Ishikawa (cell line): ENCODE results near the gene ATP2A3.

ENCODE experiments used
- CEBPB ChIP-seq: IDR thresholded peaks from 2 replicates; pipeline ENCODE4 v1.6.1; 2012
- ZBTB7A ChIP-seq: IDR thresholded peaks from 2 replicates; pipeline ENCODE4 v1.6.1; 2012; ENCODE audit warnings: low read depth
- TF ChIP-seq, protein P1 (sequence below): IDR thresholded peaks from 2 replicates; pipeline ENCODE4 v1.6.1; 2012; ENCODE audit warnings: low read depth, mild to moderate bottlenecking

DNA sequence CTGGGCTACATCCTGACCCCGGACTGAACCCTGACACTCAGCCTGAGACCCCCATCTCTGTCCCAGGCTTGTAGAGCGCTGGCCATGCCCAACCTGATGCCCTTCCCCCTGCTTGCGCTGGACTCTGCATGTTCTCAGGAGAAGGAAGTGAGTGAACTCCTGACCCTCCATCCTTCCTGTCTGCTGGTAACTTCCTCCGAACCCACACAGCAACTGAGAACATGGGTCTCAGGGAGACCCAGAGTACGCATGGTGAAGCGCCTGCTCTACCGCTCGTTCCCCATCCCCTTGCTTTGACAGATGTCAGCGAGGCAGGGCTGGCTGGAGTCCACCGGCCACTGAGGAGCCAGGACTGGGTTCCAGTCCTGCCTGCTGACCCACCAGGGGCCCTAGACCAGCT, 77.5 kb downstream of the ATP2A3 start:
- TF ChIP-seq, protein P1, sequence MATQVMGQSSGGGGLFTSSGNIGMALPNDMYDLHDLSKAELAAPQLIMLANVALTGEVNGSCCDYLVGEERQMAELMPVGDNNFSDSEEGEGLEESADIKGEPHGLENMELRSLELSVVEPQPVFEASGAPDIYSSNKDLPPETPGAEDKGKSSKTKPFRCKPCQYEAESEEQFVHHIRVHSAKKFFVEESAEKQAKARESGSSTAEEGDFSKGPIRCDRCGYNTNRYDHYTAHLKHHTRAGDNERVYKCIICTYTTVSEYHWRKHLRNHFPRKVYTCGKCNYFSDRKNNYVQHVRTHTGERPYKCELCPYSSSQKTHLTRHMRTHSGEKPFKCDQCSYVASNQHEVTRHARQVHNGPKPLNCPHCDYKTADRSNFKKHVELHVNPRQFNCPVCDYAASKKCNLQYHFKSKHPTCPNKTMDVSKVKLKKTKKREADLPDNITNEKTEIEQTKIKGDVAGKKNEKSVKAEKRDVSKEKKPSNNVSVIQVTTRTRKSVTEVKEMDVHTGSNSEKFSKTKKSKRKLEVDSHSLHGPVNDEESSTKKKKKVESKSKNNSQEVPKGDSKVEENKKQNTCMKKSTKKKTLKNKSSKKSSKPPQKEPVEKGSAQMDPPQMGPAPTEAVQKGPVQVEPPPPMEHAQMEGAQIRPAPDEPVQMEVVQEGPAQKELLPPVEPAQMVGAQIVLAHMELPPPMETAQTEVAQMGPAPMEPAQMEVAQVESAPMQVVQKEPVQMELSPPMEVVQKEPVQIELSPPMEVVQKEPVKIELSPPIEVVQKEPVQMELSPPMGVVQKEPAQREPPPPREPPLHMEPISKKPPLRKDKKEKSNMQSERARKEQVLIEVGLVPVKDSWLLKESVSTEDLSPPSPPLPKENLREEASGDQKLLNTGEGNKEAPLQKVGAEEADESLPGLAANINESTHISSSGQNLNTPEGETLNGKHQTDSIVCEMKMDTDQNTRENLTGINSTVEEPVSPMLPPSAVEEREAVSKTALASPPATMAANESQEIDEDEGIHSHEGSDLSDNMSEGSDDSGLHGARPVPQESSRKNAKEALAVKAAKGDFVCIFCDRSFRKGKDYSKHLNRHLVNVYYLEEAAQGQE: no peak
- TF ChIP-seq CEBPB: no peak
- no peak for TF ChIP-seq ZBTB7A
